ENCODE results near the gene INO80D. TPM values are rescaled to one million over a fixed set of nuclear protein-coding genes. Genes with fewer than 3 reads are reported as not detected.

INO80D gene
- total RNA-seq, 1 experiment from 2014 or later: 46.0 TPM

- WGBS (ENCODE audit: extremely low coverage, insufficient read length, low lambda C conversion rate): no CpG with 5 or more reads among the region's 2 CpGs
- H3K4me1 ChIP-seq (ENCODE audit: insufficient read depth, low read length): no peaks in the 10 kb centered on the region
Observed at GRCh38 chr2:206064077-206064476, 21.9 kb downstream of the INO80D start.

More at GRCh38 chr2:206064077-206064476, 21.9 kb downstream of the INO80D start:
- H2BK5ac ChIP-seq (ENCODE audit: insufficient read length, low read length): no peak overlapping the region
- H4K20me1 ChIP-seq (ENCODE audit: control insufficient read depth, insufficient read depth, insufficient read length): no peaks in the 10 kb centered on the region
- H2BK120ac ChIP-seq (ENCODE audit: low read depth, low read length, poor library complexity, severe bottlenecking): no peak overlapping the region
- no peak overlapping the region for H3K9ac ChIP-seq (ENCODE audit: extremely low read depth, insufficient read length, low read length)
- H3K4ac ChIP-seq (ENCODE audit: low read depth, low read length): no peak overlapping the region
- no peak overlapping the region for H3K23ac ChIP-seq (ENCODE audit: insufficient read length, low read depth, low read length)
- H2AK5ac ChIP-seq (ENCODE audit: insufficient read length, low read length): no peak overlapping the region
- peaks cover 21 to 45% (median 30%) of the 10 kb centered on the region in 3 experiments; a peak in 6 of 7 replicates for H3K36me3 Mint-ChIP-seq (ENCODE audit: insufficient read depth in 1 of 3, low read depth in 3 of 3)
- no peak overlapping the region for H3K14ac ChIP-seq (ENCODE audit: insufficient read depth, low read length)
- H2BK15ac ChIP-seq (ENCODE audit: low read depth, low read length): no peak overlapping the region
- no peak overlapping the region for H4K91ac ChIP-seq (ENCODE audit: insufficient read length, low read depth, low read length)
- H3K9me3 Mint-ChIP-seq: no peaks in the 10 kb centered on the region
- peak overlapping the region in 1 of 3 experiments; percentile 9; a peak in 1 of 7 replicates for H3K27ac Mint-ChIP-seq
- H3K27ac ChIP-seq (ENCODE audit: insufficient read length, low read depth, low read length): no peak overlapping the region
- no peak overlapping the region for H3K18ac ChIP-seq (ENCODE audit: insufficient read length, low read depth, low read length)
- H2BK12ac ChIP-seq (ENCODE audit: insufficient read length, low read depth, low read length): no peak overlapping the region
- no peaks in the 10 kb centered on the region for H3K79me1 ChIP-seq (ENCODE audit: insufficient read depth, low read depth, low read length, poor library complexity, severe bottlenecking)
- H2BK20ac ChIP-seq (ENCODE audit: low read depth, low read length, poor library complexity, severe bottlenecking): no peak overlapping the region
- H4K8ac ChIP-seq (replicated peaks; ENCODE audit: insufficient read length, low read depth, low read length): no peak overlapping the region
- no peak overlapping the region for H3K4me3 Mint-ChIP-seq
- H3T11ph ChIP-seq (ENCODE audit: low read length): no peak overlapping the region
- no peak overlapping the region for H3K56ac ChIP-seq (ENCODE audit: insufficient read length, low read depth, low read length)
- H3K4me1 Mint-ChIP-seq: peaks cover 13 to 14% of the 10 kb centered on the region in 2 experiments
- no peak overlapping the region for H4K5ac ChIP-seq (ENCODE audit: insufficient read length, low read depth, low read length)
- no peak overlapping the region for H2AFZ ChIP-seq (ENCODE audit: low read length)
- H3K27me3 Mint-ChIP-seq (ENCODE audit: low read depth): no peaks in the 10 kb centered on the region
- no peaks in the 10 kb centered on the region for H3K9me3 ChIP-seq (ENCODE audit: control insufficient read depth, low read depth, low read length)
- H3K4me2 ChIP-seq (ENCODE audit: insufficient read depth, insufficient read length, low read length): no peak overlapping the region
- H3K79me2 ChIP-seq (ENCODE audit: insufficient read depth, low read length): peaks cover 14% of the 10 kb centered on the region; the same call in 1 of the 2 replicates
- DNase-seq: no peak
- no peaks in the 10 kb centered on the region for H3K27me3 ChIP-seq (ENCODE audit: insufficient read depth, low read length)
- TF ChIP-seq CTCF (conservative IDR thresholded peaks at IDR 0.05): no peak
- H3K23me2 ChIP-seq (ENCODE audit: insufficient read length, low read depth, low read length, poor library complexity, severe bottlenecking): no peaks in the 10 kb centered on the region

Measured in H9 (cell line).